Stimulated activated CD4-positive, alpha-beta T cell treated with anti-CD3 and anti-CD28 coated beads, TNF-alpha, amount 100 ng/mL, for 1 hour (primary cell): Measurements from ENCODE around the gene SYNE2.

Experiments
- DNase-seq, 3 donors: peaks; one replicate each; pipeline ENCODE4 v3.0.0-alpha.2; 2020; ENCODE audit warnings: low read depth in 3 of 3, low spot score in 1 of 3

Gene SYNE2

DNA sequence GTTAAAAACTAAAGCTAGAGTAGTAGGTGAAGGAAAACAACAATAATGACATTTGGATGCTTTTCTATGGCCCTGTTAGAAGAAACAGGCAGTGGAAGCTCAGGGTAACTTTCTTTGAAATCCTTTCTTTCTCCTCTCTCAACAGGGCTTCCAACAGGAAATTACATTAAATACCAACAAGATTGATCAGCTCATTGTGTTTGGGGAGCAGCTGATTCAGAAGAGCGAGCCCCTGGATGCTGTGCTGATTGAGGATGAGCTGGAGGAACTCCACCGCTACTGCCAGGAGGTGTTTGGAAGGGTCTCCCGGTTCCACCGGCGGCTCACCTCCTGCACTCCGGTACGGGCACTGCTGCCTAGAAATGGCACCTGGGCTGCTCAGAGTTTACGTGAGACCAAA lies 359.9 kb downstream of the SYNE2 start:
- no peak for DNase-seq

DNA sequence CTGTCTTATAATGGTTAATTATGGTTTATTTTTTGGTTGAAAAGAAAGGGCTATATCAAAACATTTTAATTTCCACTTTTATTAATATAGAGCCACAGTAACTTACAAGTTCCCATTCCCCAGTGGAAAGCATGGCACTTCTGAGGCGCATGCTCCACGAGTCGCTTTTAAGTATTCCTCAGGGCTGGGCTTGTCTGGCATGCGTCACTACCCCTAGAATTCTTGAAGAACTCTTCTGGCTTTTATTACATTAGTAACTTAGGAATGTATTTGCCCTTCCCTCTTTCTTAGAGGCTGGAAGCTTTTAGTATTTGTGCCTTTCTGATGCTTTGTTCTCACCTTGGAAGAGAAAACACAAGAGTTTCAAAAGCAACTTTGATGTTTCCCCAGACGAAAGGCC lies 360.3 kb downstream of the SYNE2 start:
- no peak for DNase-seq

DNA sequence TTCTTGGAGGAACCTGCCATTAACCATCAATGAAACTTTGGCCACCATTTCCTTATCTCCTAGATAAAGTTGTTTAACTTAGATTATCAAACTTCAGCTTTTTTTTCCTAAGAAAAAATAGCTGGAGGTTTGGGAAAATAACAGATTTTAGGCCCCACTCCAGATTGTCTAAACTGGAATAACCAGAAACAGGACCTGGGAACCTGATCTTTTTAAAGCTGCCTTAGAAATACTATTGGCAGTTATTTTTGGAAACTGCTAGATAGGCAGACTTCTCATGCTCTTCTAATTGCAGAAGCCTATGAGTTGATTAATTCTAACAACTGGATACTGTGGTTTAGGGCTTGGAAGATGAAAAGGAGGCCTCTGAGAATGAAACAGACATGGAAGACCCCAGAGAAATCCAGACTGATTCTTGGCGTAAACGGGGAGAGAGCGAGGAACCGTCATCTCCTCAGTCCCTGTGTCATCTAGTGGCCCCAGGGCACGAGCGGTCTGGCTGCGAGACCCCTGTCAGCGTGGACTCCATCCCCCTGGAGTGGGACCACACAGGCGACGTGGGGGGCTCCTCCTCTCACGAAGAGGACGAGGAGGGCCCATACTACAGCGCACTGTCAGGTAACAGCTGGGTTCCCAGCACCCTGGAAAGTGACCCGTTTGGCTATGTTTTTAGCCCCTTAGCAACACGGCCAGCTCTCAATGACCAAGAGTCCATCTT lies 361.2 kb downstream of the SYNE2 start:
- no peak for DNase-seq

DNA sequence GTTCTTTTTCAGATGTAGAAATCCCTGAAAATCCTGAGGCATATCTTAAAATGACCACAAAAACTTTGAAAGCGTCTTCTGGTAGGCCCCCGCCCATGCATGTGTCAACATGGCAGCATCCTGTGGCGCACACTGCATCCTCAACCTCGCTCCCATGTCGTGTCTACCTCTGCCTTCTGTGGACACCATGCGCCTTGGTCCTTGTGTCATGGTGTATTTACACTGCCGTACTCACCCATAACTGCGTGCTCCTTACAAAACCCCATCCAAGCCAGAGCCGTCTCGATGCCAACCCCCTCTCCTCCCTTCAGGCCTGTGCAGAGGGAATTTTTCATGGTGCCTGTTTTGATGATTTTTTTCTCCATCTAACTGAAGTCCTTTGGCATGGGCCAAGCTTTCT lies 362.5 kb downstream of the SYNE2 start:
- no peak for DNase-seq

DNA sequence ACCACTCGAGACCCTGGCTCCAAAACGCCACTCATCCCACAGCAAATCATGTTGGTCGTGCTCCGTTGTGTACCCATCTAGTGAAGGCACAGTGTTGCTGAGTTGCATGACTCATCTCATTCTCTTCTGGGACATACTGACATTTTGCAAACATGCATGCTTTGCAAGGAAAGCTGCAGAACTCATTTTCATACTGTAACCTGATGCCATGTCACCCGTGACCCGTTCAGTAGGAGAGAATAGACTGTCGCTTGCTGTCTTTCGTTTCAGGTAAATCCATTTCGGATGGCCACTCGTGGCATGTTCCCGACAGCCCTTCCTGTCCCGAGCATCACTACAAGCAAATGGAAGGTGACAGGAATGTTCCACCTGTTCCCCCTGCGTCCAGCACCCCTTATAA lies 363.2 kb downstream of the SYNE2 start:
- no peak for DNase-seq

DNA sequence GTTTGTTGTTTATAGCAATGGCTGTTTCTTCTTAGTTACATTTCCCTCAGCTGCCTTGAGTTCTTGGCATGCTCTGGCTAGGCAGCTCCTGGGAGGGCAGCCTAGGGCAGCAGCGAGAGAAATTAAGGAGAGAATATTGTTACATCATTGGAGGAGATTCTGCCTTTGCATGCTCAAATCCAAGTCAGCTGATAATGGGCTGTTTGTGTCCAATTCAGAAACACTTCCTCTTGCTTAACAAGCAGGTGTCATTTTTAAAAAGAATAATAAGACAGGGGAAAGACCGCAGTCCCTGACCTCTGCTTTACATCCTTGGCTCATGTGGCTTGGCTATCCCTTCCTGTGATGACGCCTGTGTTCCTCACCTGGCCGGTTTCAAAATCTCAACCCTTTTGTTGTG lies 364.5 kb downstream of the SYNE2 start:
- no peak for DNase-seq

DNA sequence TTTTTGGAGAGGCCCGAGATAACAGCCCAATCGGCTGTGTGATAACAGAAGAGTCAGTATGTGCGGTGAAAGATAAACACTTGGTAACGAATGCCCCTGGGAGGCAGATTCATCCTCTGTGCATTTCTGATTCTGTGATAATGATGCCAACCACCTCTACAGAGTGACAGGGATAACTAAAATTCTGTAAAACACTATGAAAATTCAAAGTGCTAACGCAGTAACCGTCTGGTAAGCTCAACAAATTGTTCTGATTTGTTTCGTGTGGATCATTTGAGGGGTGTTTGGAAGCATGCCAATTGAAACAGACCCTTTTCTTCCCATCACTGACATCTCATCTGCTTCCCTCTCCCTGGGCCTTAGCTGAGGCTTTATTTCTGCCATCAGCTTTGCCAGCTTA lies 365.0 kb downstream of the SYNE2 start:
- no peak for DNase-seq

DNA sequence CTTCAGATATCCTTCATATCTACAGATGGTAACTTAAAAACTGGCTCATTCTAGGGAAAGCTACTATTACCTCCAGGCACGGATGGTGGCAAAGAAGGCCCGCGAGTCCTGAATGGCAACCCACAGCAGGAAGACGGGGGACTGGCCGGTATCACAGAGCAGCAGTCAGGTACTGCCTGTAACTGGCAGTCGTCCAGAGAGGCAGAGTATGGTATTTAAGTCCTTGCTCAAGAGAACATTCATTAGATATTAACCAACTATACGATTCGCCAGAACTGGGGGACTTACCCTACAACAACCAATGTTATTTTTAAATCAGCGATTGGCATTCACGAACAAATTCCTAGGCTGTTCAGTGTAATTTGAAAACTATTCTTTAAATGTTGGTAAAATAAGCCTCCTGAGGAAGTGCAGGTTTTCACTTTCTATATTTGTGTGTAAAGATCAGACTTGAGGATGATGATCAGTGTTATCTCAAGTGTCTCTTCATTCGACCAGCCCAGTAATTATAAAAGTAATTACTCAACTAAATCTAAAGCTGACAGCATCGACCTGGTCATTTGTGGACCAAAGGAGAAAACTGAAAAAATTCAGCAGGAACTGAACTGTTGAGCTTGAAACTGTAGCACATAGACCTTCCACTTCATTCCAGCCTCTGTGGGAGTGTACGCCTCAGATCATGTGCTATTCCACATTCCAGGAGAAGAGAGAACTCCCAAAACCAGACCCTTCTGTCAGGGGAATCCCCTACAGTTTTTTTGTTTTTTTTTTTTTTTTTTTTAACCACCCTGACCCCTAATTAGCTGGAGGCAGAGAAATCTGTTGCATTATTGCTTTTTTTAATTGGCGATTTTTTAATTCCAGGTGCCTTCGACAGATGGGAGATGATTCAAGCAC lies 365.8 kb downstream of the SYNE2 start:
- no peak for DNase-seq

DNA sequence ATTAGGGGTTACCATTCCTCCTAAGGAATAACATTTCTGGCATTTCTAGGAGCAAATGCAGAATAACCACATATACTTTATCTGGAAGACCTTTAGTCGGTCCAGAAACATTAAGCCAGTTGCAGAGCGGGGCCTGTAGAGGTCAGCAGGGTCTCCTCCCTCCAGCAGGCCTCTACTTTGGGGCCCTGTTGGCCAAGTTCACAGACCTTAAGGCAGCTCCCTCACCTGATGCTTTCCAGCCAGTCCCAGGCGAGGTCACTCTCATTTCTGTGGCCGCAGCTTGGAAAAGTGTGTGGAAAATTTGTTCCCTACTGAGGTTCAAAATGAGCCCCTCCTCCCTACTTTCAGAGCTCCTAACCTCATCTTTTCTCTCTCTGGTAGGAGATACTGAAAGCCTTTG lies 367.3 kb downstream of the SYNE2 start:
- DNase-seq = no peak

DNA sequence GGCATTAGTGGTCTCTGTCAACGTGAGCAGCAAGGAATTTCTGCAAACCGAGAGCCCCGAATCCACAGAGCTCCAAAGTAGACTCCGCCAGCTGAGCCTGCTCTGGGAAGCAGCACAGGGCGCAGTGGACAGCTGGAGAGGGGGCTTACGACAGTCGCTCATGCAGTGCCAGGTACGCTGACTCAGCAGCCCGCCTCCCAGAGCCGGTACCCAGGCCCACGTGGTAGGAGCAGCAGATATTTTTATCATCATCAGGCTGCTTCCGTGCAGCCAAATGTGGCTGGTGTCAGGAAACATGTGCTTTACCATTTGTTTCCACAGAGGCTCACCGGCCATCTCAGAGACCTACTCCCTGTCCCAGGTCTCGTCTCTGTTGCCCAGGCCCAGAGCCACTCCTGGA lies 367.7 kb downstream of the SYNE2 start:
- DNase-seq = no peak

DNA sequence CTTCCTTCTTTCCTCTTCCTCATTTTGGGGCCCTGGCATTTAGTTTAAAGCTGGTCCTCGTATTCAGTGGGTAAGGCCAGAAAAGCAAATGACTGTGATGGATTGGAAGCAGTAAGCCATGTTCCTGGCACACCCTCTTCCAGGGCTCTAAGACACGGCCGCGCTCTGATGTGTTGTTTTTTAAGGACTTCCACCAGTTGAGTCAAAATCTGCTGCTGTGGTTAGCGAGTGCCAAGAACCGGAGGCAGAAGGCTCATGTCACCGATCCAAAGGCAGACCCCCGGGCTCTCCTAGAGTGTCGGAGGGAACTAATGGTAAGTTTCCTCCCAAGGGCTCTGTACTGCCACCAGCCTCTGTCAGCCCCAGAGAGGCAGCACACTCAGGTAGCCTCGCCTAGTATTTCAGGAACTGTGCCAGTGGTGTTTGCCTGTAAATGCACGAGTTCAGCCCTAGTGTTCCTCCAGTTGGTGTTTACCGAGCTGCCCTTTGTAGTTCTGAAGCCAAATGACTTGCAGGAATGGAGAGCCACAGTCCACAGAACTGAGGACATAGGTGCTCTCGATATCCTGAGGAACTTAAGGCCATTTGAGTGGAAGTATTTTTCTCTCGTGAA lies 368.7 kb downstream of the SYNE2 start:
- DNase-seq = no peak

DNA sequence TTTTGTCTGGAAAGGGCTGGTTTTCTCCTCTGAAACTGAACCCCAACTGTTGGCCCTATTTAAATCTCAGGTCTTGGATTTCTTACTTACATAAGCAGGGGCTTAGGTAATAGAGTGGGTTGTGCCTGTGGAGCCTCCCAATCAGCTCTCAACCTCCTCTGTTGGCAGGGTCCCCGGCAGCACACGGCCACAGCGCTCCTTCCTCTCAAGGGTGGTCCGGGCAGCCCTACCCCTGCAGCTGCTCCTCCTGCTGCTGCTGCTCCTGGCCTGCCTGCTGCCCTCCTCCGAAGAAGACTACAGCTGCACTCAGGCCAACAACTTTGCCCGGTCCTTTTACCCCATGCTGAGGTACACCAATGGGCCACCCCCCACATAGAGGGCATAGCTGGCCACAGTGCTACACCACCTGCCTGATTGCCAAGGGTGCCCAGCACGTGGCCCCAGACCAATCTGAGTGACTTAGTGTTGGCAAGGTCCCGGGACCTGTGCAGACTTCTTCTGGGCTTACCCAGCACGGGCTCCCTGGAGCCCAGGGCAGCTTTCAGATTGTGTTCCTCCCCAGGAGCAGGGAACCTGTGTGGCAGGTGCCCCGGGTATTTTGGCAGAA lies 372.4 kb downstream of the SYNE2 start:
- DNase-seq = no peak

DNA sequence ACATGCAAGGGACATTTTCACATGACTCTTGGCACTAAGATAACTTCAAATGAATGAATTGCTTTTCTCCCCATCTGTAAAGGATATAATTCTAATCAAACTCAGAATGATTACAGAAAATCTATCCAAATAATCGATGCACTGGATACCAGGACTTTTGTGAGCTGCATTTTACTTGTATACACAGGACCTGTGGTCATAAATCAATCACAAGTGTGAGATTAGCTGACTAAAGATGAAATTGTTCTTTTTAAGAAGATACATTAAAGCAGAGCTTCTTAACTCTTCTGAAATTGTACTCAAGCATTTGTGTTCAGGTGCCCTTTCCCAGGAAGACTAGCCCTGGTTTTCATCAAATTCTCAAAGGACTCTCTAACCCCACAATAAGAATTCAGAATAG lies 375.1 kb downstream of the SYNE2 start:
- no peak for DNase-seq

DNA sequence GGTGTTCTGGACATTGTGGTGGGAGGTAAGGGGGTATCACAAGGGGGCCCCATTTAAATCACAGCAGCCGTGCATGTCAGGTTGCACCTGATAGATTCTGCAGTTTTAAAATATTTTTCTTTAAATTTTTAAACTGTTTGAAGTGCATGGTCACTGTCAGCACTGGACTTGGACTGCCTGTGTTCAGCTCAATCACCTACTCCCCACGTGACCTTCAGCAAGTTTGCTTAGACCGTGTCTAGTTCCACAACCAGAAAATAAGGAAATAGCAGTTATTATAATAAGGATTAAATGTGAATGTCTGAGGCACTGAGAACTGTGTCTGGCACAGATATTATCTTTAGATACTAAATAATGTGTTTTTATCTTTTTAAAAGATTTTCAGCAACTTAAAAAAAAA lies 376.7 kb downstream of the SYNE2 start:
- no peak for DNase-seq

DNA sequence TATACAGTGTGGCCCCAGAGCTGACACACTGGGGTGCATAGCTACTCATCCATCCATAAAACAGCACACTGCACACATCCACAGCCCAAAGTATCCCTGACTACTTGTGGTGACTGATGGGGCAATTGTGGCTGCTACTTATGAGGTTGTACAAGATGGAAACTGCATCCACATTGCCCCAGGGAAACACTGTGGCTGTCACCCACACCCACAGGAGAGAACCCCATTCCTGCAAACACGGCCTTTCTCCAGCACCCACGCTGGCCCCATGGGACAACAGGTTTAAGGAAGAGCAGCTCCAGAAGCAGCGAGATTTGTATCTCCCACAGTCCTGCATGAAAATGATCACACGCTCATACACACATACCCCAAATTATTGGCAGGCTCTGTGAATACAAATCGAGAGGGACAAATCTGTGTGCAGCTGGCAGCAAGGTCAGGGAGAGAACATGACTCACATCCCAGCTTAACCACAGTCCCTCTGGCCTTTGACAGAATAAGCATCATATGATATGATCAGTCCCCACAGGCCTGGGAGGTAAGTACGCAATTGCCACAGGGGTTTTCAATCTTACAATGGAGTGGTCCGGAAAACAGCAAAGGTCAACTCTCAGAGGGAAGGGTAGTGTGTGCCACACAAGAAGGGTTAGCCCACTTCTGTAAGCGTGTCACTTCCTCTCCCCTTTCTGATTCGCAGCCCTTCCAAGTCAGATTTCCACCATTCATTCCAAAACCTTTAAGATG lies 379.5 kb downstream of the SYNE2 start:
- DNase-seq = no peak

DNA sequence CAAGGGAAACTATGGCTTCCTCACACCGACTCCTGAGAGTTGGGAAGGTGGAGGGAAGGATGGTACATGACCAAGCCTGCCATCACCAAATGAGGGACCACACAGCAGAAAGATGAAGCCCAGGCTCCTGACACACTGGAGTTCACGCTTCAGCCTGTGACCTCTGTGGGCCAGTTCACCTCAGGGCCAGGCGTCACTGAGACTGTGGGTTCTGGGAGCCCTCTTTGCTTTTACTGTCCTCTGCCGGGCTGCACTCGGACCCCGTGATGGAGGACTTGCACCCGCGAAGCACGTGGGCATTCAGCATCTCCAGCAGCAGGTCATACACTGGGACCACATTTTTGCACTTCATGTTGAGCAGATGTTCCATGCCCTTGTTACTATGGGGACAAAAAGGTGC lies 380.1 kb downstream of the SYNE2 start:
- DNase-seq = no peak

DNA sequence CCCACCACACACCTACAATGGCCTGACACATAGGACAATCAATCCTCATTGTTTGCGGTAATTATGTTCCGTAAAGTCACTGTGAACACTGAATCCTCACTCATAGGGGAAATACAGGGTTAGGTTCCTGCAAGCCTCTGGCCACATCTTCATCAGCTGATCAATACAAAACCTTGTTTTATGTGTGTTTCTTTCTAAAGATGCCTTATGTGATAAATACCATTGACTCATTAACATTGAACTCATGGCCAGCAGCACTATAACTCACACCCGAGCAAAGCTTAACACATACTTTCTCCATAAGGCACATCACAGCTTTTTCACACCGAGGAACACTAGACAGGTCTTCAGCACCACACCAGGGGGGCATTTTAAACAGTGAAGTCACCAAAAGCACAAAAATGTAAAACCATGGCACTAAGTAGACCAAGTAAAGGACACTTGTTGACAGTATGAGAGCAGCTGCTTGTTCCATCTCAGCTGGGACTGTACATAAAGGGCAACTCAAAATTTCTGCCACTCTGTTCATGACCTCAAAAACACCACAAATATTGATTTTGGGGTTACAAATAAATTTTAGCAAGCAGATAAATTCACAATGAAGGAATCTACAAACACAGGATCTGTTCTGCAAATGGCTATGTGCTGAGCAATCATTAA lies 380.9 kb downstream of the SYNE2 start:
- no peak for DNase-seq

DNA sequence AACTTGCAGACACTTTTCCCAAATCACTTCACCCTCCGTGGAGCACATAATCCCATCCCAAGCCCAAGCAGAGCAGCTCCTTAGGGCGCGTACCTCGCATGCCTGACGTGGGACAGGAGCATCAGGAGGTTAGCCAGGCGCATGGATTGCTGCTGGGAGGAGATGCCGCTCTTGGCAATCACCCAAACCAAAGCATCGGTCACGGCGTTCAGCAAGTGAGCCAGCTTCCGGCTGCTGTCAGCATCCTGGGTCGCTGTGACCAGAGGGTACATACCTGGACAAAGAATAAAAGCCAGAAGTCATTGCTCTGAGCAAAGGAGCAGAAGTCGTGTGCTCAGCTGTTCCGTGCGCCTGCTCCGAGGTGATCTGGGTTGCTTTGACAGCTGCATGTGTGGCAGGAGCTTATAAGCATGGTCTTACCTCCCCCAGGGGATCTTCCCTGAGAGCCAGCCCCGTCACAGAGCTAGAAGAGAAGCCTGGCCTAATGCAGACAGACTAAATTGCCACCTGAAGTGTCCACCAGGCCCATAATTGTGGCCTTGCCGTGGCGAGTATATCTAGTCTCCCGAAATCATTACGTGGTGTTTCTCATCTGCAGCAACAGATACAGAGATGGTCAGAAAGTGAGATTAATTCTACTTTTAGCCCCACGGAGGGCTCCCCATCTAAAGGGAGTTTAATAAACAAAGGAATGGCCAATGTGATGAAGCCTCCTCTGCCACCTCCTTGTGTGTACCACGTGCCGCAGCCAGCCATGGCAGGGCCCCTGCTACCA lies 382.3 kb downstream of the SYNE2 start:
- DNase-seq = no peak

DNA sequence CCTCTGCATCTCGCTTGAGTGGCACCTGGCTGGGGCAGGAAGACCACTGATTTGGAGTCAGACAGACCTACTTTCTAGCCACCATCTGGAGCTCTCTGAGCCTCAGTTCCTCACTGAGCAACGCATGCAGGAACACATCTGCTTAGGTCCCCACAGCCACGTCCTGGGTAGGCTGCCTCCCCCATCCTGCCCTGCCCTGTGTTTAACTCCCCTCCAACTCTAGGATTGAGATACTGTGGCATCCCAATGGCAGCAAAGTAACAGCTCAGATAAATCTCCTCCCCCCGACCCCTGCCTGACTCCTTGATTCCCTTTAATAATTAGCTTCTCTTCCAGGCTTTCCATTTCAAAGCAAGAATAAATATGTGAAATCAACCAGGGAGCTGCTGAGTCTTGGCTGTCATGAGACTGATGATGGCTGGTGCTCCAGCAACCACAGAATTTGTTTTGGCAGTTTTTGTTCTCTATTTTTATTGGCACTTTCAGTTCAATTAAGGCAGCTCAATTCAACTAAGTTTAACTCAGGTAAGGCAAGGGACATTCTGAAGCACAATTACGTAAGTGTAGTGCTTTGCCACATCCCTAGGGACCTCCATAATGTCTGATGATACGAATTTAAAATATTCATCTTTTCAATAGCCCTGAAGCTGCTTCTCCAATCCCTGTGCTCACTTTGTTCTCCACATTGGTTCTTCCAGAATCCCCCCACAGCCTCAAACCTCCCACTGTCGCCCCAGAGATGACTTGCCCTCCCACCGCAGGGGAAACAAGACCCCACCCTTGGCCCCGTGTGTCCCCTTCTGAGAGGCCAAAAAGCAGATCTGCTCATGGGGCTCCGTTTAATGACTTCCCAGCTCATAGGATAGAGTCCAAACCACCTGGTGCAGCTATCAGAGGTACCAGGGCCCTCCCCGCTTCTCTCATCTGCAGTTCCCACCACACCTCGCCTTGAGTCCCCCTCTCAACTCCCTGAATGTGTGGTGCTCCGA lies 383.1 kb downstream of the SYNE2 start:
- no peak for DNase-seq
